Upper lobe of right lung (tissue), 1 donor: Measurements from ENCODE around the gene OSBP2. TPM values are rescaled to one million over a fixed set of nuclear protein-coding genes. Genes with fewer than 3 reads are reported as not detected.

Source experiments
- ATAC-seq: fragments of 200-7000 bp; cut with Tn5 transposase; one replicate; pipeline ENCODE4 v1.9.1; 2020; ENCODE audit warnings: mild to moderate bottlenecking, moderate library complexity
- DNase-seq: peaks from one replicate; pipeline ENCODE4 v3.0.0-alpha.2; 2020
- H3K27ac ChIP-seq: fragments of 200-600 bp; one replicate; pipeline ENCODE4 v1.8.0; 2022
- H3K27me3 ChIP-seq: fragments of 200-600 bp; one replicate; pipeline ENCODE4 v1.8.0; 2022; ENCODE audit warnings: mild to moderate bottlenecking
- H3K36me3 ChIP-seq: fragments of 200-600 bp; one replicate; pipeline ENCODE4 v1.8.0; 2022
- H3K4me1 ChIP-seq: fragments of 200-600 bp; one replicate; pipeline ENCODE4 v1.8.0; 2022
- H3K4me3 ChIP-seq: fragments of 200-600 bp; one replicate; pipeline ENCODE4 v1.8.0; 2022; ENCODE audit warnings: mild to moderate bottlenecking
- H3K9me3 ChIP-seq: fragments of 200-600 bp; one replicate; pipeline ENCODE4 v1.8.0; 2022
- intact Hi-C: fragments of 100-400 bp; cut with DNase I; formaldehyde crosslinking; loops from one replicate; pipeline ENCODE4 v1.11.0; 2022
- total RNA-seq: library from RNA; stranded (reverse); fragmentation: NEBNext Ultra II Directional; extraction: Animal tissue kit (Norgen Biotek cat#: 25700); gene quantifications from one replicate; pipeline ENCODE4 v1.2.1, GENCODE V29; 2021
- TF ChIP-seq, protein P1 (sequence below): fragments of 200-600 bp; IDR thresholded peaks from one replicate; pipeline ENCODE4 v1.8.0; 2022; ENCODE audit warnings: antibody characterized with exemption
- donor health status: DM: no; HTN: yes; CAD: no; lungs with severe emphysema.

Gene OSBP2
- total RNA-seq, 1 donor from 2014 or later: 6.0 TPM

DNA sequence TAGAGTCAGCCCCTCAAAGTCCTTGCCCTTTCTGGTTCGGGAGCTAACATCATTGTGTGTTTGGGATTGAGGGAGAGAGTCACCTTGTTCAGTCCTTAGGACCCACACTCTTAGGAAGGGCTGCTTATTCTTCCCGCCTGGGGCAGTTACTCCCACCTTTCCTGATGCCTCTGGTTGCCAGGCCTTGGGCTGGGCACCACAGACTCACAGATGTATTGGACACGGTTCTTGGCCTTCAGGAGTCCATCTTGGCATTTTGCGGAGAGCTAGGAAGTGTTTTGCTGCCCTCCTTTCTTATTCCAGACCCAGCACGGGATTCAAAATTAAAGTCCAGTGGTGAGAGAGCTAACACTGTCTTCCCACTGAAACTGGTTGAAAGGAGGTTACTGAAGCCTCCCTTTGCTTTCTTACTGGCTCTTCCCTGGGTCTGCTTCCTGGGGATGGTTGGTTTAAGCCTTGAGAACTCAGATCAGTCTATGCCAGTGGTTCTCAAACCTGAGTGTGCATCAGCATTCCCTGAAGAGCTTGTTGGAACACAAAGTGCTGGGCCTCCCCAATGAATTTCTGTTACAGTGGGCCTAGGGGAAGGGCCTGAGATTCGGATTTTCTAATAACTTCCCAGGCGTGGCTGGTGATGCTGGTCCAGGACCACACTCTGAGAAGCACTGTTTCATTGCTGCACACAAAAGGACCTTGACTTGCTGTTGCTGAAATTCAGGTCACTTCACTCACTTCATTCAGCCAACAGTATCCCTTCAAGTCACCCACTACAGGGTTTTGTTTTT, 1.4 kb downstream of the OSBP2 start:
- TF ChIP-seq, protein P1, sequence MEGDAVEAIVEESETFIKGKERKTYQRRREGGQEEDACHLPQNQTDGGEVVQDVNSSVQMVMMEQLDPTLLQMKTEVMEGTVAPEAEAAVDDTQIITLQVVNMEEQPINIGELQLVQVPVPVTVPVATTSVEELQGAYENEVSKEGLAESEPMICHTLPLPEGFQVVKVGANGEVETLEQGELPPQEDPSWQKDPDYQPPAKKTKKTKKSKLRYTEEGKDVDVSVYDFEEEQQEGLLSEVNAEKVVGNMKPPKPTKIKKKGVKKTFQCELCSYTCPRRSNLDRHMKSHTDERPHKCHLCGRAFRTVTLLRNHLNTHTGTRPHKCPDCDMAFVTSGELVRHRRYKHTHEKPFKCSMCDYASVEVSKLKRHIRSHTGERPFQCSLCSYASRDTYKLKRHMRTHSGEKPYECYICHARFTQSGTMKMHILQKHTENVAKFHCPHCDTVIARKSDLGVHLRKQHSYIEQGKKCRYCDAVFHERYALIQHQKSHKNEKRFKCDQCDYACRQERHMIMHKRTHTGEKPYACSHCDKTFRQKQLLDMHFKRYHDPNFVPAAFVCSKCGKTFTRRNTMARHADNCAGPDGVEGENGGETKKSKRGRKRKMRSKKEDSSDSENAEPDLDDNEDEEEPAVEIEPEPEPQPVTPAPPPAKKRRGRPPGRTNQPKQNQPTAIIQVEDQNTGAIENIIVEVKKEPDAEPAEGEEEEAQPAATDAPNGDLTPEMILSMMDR: no peak
- no peak for DNase-seq
- Histone ChIP-seq H3K36me3 (no peaks in the 10 kb centered on the region), H3K27me3 (no peaks in the 10 kb centered on the region), H3K4me1 (peaks cover 5% of the 10 kb centered on the region), H3K4me3 (no peak overlapping the region), H3K9me3 (no peaks in the 10 kb centered on the region), H3K27ac (no peak overlapping the region)
- ATAC-seq: no peak
- intact Hi-C loops: no loop called here

DNA sequence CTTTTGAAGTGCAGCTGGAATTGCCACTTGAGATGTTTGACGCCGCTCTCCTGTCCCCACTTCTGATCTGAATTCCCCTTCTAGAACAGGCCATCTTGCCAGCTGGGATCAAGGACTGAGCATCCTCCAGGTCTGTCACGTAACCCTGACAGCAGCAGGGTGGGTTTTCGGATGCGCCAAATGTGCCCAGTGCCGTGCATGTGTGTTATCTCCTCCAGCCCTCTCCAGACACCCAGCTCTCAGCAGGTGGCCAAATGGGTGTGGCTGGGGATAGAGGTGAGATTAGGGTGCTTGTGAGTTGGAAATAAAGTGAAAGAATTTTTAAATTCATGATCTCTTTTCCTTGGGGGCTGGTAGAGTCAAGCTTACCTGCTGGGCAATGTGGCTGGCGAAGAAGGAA, 3.3 kb downstream of the OSBP2 start:
- Histone ChIP-seq H3K4me1 (peaks cover 5% of the 10 kb centered on the region), H3K36me3 (no peaks in the 10 kb centered on the region), H3K27me3 (no peaks in the 10 kb centered on the region), H3K4me3 (no peak overlapping the region), H3K27ac (no peak overlapping the region), H3K9me3 (no peaks in the 10 kb centered on the region)
- TF ChIP-seq, protein P1: no peak
- DNase-seq: peak; percentile 32
- ATAC-seq: no peak
- intact Hi-C loops: no loop called here

DNA sequence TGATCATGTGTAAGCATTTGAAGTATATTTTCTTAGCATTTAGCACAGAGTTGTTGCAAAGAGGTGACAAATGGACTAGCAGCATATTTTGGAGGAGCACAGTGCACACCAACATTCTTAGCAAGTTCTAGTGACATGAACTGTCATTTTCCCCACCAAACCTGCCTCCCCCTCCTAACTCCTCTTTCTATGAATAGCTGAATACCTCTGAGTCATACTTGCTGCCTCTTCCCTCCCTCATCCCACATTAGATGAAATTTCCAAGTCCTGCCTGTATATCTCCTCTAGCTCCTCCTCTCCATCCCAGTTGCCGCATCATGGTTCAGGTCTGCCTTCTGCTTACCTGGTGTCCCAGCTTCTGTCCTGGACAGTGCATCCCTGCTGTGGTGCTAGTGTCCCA, 7.2 kb downstream of the OSBP2 start:
- H3K27me3 ChIP-seq: no peaks in the 10 kb centered on the region
- H3K36me3 ChIP-seq: no peaks in the 10 kb centered on the region
- intact Hi-C loops: no loop called here
- H3K27ac ChIP-seq: no peak overlapping the region
- no peak overlapping the region for H3K4me3 ChIP-seq
- TF ChIP-seq, protein P1: no peak
- DNase-seq: no peak
- H3K4me1 ChIP-seq: no peaks in the 10 kb centered on the region
- H3K9me3 ChIP-seq: no peaks in the 10 kb centered on the region
- no peak for ATAC-seq

DNA sequence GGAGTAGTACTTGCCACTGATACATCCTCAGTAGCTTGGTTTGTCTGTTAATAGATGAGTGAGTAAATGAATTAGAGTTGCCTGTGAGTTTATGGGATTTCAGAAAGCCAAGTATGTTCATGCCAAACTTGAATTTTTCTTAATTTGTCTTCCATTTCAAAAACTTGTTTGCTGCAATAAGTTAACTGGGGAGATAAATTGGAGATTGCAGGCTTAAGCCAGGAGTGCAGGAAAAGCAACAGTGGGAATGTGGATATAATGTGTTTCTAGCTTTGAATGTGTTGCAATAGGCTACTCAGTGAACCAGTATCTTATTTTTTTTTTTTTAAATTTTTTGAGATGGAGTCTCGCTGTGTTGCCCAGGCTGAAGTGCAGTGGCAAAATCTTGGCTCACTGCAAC, 8.2 kb downstream of the OSBP2 start:
- DNase-seq: no peak
- ATAC-seq: no peak
- Histone ChIP-seq H3K4me1 (no peaks in the 10 kb centered on the region), H3K27me3 (no peaks in the 10 kb centered on the region), H3K36me3 (no peaks in the 10 kb centered on the region), H3K4me3 (no peak overlapping the region), H3K27ac (no peak overlapping the region), H3K9me3 (no peaks in the 10 kb centered on the region)
- TF ChIP-seq, protein P1: no peak
- intact Hi-C loops: no loop called here

DNA sequence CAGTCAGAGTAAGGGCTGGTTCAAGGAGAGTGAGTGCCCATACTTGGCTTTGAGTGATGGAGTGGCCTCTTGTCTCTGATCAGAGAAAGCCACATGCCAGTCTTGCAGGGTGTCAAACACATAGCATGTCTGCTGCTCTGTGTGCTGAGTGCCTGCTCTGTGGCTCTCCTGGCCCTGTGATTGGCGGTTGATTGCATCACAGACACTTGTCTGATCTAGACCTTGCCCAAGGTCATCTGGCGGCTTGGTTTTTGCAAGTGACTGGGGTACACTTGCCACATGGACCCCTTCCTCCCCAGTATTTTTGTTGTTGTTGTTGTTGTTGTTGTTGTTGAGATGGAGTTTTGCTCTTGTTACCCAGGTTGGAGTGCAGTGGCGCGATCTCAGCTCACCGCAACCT, 10.3 kb downstream of the OSBP2 start:
- H3K4me3 ChIP-seq: no peak overlapping the region
- intact Hi-C loops: no loop called here
- H3K36me3 ChIP-seq: no peaks in the 10 kb centered on the region
- DNase-seq (no peak), ATAC-seq (peak; percentile 52)
- TF ChIP-seq, protein P1: no peak
- no peak overlapping the region for H3K27ac ChIP-seq
- no peaks in the 10 kb centered on the region for H3K27me3 ChIP-seq
- H3K9me3 ChIP-seq: no peaks in the 10 kb centered on the region
- H3K4me1 ChIP-seq: no peaks in the 10 kb centered on the region
